Glomerular visceral epithelial cell (primary cell): Measurements from ENCODE around the gene DTNA.
A peak's percentile ranks its signal among the peaks of the same experiment; 100 is the strongest.

Experiments used
- DNase-seq: peaks from one replicate; pipeline ENCODE4 v3.0.0-alpha.2; 2016; ENCODE audit errors: extremely low spot score

Gene DTNA

GRCh38 chr18:34805878-34806351 is 95.8 kb downstream of the DTNA start:
- DNase-seq: no peak

GRCh38 chr18:34806527-34806926 is 96.4 kb downstream of the DTNA start:
- no peak for DNase-seq

GRCh38 chr18:34807106-34807796 is 97.2 kb downstream of the DTNA start:
- no peak for DNase-seq

- DNase-seq: no peak
These were observed 98.3 kb downstream of the DTNA start for GRCh38 chr18:34808389-34808788.

- peak; percentile 17 for DNase-seq
These were observed 99.5 kb downstream of the DTNA start for GRCh38 chr18:34809451-34810072.

DNA sequence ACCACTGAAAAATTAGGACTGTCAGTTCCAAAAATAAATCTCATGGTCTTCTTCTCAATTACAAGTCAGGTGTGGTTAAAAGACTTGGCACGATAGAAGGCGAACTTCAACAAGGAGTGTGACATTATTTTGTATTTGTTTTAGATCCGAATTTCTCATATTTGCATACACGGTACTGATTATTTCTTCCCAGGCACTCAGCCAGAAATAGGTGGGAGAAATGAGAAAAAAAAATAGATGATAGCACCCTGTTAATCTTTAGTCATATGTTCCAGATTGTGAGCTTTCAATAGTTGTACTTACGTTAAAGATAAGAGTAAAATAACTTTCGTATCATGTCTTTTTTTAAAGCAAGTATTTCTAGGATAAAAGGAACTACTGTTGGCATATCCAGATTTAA is 106.1 kb downstream of the DTNA start:
- DNase-seq: no peak

DNA sequence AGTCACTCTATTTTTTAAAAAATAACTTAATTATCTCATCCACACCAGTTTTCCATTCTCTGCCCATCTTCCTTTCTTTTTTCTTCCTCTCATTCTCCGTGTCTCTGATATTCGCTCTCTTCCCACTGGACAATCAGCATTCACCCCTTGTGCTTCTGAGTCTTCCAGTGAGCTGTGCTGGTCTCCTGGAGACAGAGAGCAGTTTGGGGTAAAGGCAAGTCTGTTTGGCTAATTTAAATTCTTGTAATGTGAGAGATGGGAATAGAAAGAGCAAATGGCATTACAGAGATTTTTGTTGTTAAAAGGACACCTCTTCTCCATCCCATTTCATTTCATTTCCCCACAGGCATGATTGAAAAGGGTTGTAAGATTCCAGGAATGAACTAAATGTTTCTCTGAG is 107.5 kb downstream of the DTNA start:
- DNase-seq: no peak

DNA sequence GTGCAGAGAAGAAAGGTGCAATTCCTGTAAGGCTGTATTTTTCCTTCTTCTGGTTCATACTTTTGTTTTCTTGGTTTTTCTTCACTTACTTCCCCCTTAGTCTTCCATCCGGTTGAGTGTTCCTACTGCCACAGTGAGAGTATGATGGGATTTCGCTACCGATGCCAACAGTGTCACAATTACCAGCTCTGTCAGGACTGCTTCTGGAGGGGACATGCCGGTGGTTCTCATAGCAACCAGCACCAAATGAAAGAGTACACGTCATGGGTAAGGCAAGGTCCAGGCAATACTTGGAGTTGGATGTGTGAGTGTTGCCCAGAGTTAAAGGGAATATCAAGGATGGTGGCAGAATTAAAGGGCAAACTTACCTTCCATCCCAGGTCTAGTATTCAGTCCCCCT is 108.0 kb downstream of the DTNA start:
- no peak for DNase-seq

DNA sequence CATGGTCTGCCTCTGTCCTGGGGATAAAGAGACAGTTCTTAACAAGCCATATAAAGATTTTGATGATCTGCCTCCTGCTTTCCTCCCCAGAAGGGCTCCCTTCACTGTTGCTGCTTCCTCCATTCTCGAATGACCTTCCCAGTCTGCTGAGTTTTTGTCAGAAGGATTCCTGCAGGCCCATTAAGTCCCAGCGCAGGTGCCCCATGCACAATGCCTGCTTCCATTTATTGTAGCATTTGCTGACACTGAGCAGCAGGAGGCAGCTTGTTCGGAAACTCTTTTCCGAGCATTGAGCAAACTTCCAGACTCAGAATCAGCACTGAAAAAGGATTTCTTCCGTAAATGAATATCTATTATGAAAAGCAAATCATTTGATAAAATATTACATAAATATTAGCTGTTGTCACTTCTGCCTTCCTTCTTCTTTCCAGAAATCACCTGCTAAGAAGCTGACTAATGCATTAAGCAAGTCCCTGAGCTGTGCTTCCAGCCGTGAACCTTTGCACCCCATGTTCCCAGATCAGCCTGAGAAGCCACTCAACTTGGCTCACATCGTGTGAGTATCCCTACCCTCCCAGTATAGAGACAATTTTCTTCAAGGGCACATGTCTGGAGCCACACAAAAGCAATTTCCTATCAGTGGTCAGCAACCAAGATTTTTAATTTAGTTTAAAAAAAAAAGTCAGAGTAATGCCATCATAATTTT is 110.4 kb downstream of the DTNA start:
- no peak for DNase-seq

DNA sequence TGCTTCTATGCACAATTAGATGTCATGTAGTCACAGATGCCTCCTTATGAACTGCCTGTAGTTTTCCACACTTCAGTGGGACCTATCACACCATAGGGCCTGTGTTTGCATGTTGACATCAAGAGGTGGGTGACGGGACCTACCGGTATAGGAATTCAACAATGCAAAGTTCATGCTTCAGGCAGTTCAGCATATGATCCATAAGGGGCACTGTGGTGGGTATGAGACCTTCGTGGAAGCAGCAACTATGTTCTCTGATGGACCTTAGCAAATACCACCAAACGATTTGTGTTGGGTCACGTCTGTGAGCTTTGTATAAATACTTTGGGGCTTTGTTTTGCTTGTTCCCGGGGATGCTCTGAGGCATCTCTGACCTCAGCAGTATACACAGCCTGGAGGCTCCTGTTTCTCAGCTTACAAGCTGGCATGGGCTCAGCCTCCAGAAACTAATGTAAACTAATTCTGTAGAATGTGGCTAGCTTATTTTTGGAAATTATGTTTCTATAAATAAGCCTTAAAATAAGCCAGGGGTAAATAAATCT is 111.6 kb downstream of the DTNA start:
- DNase-seq: no peak

DNA sequence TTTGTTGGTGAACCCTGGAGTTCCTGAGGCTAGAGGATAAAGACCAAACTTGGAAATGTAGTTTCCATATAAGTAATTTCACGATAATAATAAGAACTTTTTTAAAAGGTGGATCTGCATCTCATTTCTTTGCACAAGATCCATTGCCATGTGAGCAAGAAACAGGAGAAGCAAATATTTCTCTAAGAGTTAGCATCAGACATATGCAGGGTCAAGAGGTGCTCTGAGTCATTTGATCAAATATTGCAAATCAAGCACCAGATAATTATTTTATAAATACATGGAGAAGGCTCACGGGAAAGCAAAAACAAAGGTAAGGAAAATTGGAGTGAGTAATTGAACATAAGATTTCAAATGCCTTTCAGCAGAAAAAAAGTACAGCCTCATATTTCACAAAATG is 118.0 kb downstream of the DTNA start:
- no peak for DNase-seq

DNA sequence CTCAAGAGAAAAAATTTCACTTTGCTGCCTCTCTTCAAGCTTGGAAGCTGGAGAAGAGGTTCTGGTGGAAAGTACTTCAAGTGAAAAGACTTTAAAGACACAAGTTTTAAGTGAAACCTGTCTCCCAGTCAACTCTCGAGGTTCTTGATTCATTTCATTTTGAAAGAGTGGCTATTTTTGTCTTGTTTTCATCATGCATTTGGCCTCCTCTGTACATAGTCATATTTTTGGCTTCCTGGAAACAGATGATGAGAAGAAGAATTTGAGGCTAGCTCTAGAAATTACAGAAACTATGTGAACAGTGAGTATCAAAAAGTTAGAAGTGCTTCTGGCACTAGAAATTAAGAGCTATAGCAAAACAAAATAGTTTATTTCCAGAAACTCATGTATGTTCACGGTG is 124.8 kb downstream of the DTNA start:
- DNase-seq: no peak

- DNase-seq: no peak
These were observed 125.4 kb downstream of the DTNA start for GRCh38 chr18:34835466-34835865.

DNA sequence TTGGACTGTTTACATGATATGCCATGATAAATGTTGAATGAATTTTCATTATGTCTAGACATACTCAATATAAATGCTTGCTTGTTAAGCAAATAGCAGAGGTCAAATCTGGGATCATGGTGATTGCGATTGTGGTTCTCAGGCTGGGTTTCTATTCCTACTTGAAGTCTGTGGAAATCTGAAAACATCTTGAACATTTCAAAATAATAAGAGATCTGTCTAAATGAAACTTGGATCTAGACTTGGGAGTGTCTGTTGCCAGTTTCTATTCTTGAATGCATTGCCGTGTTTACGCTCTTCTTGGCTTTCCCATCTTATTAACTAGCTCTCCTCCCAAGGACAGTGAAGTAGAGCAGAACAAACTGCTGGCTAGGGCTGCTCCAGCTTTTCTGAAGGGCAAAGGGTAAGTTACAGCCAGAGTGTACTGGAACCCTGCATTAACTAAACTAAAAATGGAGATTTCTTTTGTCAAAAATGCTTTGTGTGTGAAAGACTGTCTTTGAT is 127.7 kb downstream of the DTNA start:
- DNase-seq: no peak

DNA sequence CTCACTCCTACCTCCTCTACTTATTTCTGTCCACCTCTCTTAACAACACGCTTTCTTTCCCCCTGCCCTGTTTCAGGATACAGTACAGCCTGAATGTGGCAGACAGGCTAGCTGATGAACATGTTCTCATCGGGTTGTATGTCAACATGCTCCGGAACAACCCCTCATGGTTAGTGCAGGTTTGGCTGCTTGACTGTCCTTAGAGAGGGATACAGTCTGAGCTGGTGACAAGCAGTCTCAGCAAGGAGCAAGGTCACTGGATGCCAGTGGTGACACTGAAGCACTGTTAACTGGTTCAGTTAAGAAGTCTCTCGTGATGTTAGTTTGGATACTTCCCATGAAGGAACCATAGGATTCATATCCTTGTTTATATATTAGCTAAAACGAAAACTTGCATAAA is 128.6 kb downstream of the DTNA start:
- DNase-seq: no peak

- DNase-seq: no peak
These were observed 130.2 kb downstream of the DTNA start for GRCh38 chr18:34840256-34840826.

DNA sequence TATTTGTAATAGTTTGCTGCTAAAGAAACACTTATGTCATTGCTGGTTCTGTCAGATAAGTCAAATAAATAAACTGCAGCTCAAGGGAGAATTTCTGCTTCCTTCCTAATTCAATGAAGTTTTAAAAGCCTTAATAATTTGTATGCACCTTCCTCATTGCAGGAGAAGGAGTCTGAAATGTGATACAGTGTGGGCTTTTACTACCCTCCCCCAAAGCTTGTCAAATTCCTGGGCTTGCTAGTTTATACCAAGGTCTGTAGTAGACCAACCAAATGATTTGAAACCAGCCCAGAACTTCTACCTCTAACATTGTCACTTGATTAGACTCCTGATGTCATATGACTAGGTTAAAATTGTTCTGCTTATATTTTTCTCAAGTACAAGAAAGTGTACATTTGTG is 131.8 kb downstream of the DTNA start:
- DNase-seq: no peak

- DNase-seq: no peak
These were observed 134.0 kb downstream of the DTNA start for GRCh38 chr18:34844072-34844471.

DNA sequence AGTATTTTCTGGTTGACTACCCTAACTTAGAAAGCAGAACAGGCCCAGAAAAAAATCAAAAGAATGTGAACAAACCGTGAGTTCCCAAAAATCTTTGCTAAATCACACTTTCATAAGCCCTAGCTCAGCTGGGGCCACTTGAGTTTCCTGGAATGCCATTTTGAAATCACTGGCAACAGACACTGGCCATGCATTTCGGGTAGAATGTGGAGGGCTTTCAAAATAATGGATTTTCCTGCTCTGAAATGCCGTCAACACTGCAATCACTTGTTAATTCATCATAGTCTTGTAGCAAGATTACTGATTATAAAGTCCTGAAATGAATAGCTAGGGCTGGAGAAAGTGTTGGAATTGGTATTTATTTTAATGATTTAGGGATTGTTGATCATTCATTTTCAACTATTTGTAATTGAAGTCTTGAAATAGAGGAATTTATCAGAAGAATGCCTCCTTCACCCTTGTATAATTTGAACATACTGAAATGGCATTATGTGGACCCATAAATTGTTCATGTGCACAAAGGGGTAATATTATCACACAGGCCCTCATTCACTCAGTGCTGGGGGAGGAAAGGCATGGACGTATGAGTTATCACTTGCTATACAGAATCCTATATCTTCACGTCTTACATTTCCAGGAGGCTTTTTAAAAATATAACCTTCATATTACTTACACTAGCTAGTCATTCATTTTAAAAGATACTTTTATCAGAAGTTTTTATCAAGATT is 134.8 kb downstream of the DTNA start:
- DNase-seq: no peak

DNA sequence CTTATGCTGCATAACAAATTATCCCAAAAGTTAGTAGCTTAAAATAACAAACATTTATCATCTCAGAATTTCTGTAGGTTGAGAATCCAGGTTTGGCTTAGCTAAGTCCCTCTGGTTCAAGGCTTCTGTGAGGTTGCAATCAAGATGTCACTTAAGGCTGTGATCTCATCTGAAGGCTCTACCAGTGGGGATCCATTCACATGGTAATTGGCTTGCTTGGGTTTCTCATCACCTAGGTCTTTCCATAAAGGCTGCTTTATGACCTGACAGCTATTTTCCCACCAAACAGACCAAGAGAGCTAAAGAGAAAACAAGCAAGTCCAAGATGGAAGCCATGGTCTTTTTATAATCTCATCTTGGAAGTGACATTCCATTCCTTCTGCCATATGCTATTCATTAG is 137.3 kb downstream of the DTNA start:
- no peak for DNase-seq

- DNase-seq: no peak
These were observed 138.1 kb downstream of the DTNA start for GRCh38 chr18:34848156-34848555.

- no peak for DNase-seq
These were observed 138.6 kb downstream of the DTNA start for GRCh38 chr18:34848695-34849094.
